ENCODE results near the gene SAMD4A.
A peak's percentile ranks its signal among the peaks of the same experiment; 100 is the strongest.
"Not testable (repeated sequence)": the region's sequence is repeated elsewhere in the genome, so short reads cannot be mapped to it uniquely, and the experiment has no call there.

The SAMD4A gene

GRCh38 chr14:54610051-54610977 lies 43.4 kb downstream of the SAMD4A start:
- Histone ChIP-seq H3K4me1 (ENCODE audit: control insufficient read depth, insufficient read depth, low read length, poor library complexity, severe bottlenecking) (no peaks in the 10 kb centered on the region), H3K36me3 (ENCODE audit: control insufficient read depth, insufficient read depth, low read length) (no peaks in the 10 kb centered on the region), H3K27me3 (replicated peaks; ENCODE audit: control insufficient read depth, insufficient read depth, low read length, poor library complexity, severe bottlenecking) (no peaks in the 10 kb centered on the region), H3K4me3 (ENCODE audit: insufficient read depth, low read depth, low read length, poor library complexity, severe bottlenecking) (no peak overlapping the region), H3K9me3 (ENCODE audit: control insufficient read depth, low read length) (no peaks in the 10 kb centered on the region), H3K27ac (ENCODE audit: insufficient read depth, low read length, poor library complexity, severe bottlenecking) (no peak overlapping the region)
- no peak for DNase-seq

GRCh38 chr14:54614296-54614695 lies 47.4 kb downstream of the SAMD4A start:
- H3K9me3 ChIP-seq (ENCODE audit: control insufficient read depth, low read length): no peaks in the 10 kb centered on the region
- no peak for DNase-seq
- H3K4me3 ChIP-seq (ENCODE audit: insufficient read depth, low read depth, low read length, poor library complexity, severe bottlenecking): no peak overlapping the region
- no peak overlapping the region for H3K27ac ChIP-seq (ENCODE audit: insufficient read depth, low read length, poor library complexity, severe bottlenecking)
- no peaks in the 10 kb centered on the region for H3K27me3 ChIP-seq (replicated peaks; ENCODE audit: control insufficient read depth, insufficient read depth, low read length, poor library complexity, severe bottlenecking)
- H3K36me3 ChIP-seq (ENCODE audit: control insufficient read depth, insufficient read depth, low read length): no peaks in the 10 kb centered on the region
- H3K4me1 ChIP-seq (ENCODE audit: control insufficient read depth, insufficient read depth, low read length, poor library complexity, severe bottlenecking): no peaks in the 10 kb centered on the region

GRCh38 chr14:54617467-54617866 lies 50.5 kb downstream of the SAMD4A start:
- Histone ChIP-seq H3K36me3 (ENCODE audit: control insufficient read depth, insufficient read depth, low read length) (no peaks in the 10 kb centered on the region), H3K4me3 (ENCODE audit: insufficient read depth, low read depth, low read length, poor library complexity, severe bottlenecking) (no peak overlapping the region), H3K27me3 (replicated peaks; ENCODE audit: control insufficient read depth, insufficient read depth, low read length, poor library complexity, severe bottlenecking) (no peaks in the 10 kb centered on the region), H3K9me3 (ENCODE audit: control insufficient read depth, low read length) (no peaks in the 10 kb centered on the region), H3K4me1 (ENCODE audit: control insufficient read depth, insufficient read depth, low read length, poor library complexity, severe bottlenecking) (no peaks in the 10 kb centered on the region), H3K27ac (ENCODE audit: insufficient read depth, low read length, poor library complexity, severe bottlenecking) (no peak overlapping the region)
- no peak for DNase-seq

- no peak overlapping the region for H3K4me3 ChIP-seq (ENCODE audit: insufficient read depth, low read depth, low read length, poor library complexity, severe bottlenecking)
- no peaks in the 10 kb centered on the region for H3K27me3 ChIP-seq (replicated peaks; ENCODE audit: control insufficient read depth, insufficient read depth, low read length, poor library complexity, severe bottlenecking)
- no peaks in the 10 kb centered on the region for H3K4me1 ChIP-seq (ENCODE audit: control insufficient read depth, insufficient read depth, low read length, poor library complexity, severe bottlenecking)
- no peaks in the 10 kb centered on the region for H3K9me3 ChIP-seq (ENCODE audit: control insufficient read depth, low read length)
- no peak for DNase-seq
- no peak overlapping the region for H3K27ac ChIP-seq (ENCODE audit: insufficient read depth, low read length, poor library complexity, severe bottlenecking)
- H3K36me3 ChIP-seq (ENCODE audit: control insufficient read depth, insufficient read depth, low read length): no peaks in the 10 kb centered on the region
These were observed 54.8 kb downstream of the SAMD4A start for GRCh38 chr14:54621686-54622085.

GRCh38 chr14:54622192-54622958 lies 55.4 kb downstream of the SAMD4A start:
- Histone ChIP-seq H3K27me3 (replicated peaks; ENCODE audit: control insufficient read depth, insufficient read depth, low read length, poor library complexity, severe bottlenecking) (no peaks in the 10 kb centered on the region), H3K4me3 (ENCODE audit: insufficient read depth, low read depth, low read length, poor library complexity, severe bottlenecking) (no peak overlapping the region), H3K9me3 (ENCODE audit: control insufficient read depth, low read length) (no peaks in the 10 kb centered on the region), H3K27ac (ENCODE audit: insufficient read depth, low read length, poor library complexity, severe bottlenecking) (no peak overlapping the region), H3K36me3 (ENCODE audit: control insufficient read depth, insufficient read depth, low read length) (no peaks in the 10 kb centered on the region), H3K4me1 (ENCODE audit: control insufficient read depth, insufficient read depth, low read length, poor library complexity, severe bottlenecking) (peaks cover 6% of the 10 kb centered on the region)
- no peak for DNase-seq

- Histone ChIP-seq H3K9me3 (ENCODE audit: control insufficient read depth, low read length) (no peaks in the 10 kb centered on the region), H3K27me3 (replicated peaks; ENCODE audit: control insufficient read depth, insufficient read depth, low read length, poor library complexity, severe bottlenecking) (no peaks in the 10 kb centered on the region), H3K36me3 (ENCODE audit: control insufficient read depth, insufficient read depth, low read length) (no peaks in the 10 kb centered on the region), H3K27ac (ENCODE audit: insufficient read depth, low read length, poor library complexity, severe bottlenecking) (no peak overlapping the region), H3K4me3 (ENCODE audit: insufficient read depth, low read depth, low read length, poor library complexity, severe bottlenecking) (no peak overlapping the region), H3K4me1 (ENCODE audit: control insufficient read depth, insufficient read depth, low read length, poor library complexity, severe bottlenecking) (peaks cover 16% of the 10 kb centered on the region)
- no peak for DNase-seq
These were observed 56.5 kb downstream of the SAMD4A start for GRCh38 chr14:54623279-54624004.

- H3K4me1 ChIP-seq (ENCODE audit: control insufficient read depth, insufficient read depth, low read length, poor library complexity, severe bottlenecking): peaks cover 21% of the 10 kb centered on the region
- not testable (repeated sequence) for H3K27ac ChIP-seq (ENCODE audit: insufficient read depth, low read length, poor library complexity, severe bottlenecking); H3K4me3 ChIP-seq (ENCODE audit: insufficient read depth, low read depth, low read length, poor library complexity, severe bottlenecking); H3K9me3 ChIP-seq (ENCODE audit: control insufficient read depth, low read length); H3K36me3 ChIP-seq (ENCODE audit: control insufficient read depth, insufficient read depth, low read length); H3K27me3 ChIP-seq (replicated peaks; ENCODE audit: control insufficient read depth, insufficient read depth, low read length, poor library complexity, severe bottlenecking); DNase-seq
These were observed 57.1 kb downstream of the SAMD4A start for GRCh38 chr14:54624005-54624358.

- no peak for DNase-seq
- Histone ChIP-seq H3K4me1 (ENCODE audit: control insufficient read depth, insufficient read depth, low read length, poor library complexity, severe bottlenecking) (peaks cover 27% of the 10 kb centered on the region), H3K27ac (ENCODE audit: insufficient read depth, low read length, poor library complexity, severe bottlenecking) (no peak overlapping the region), H3K27me3 (replicated peaks; ENCODE audit: control insufficient read depth, insufficient read depth, low read length, poor library complexity, severe bottlenecking) (no peaks in the 10 kb centered on the region), H3K36me3 (ENCODE audit: control insufficient read depth, insufficient read depth, low read length) (no peaks in the 10 kb centered on the region), H3K4me3 (ENCODE audit: insufficient read depth, low read depth, low read length, poor library complexity, severe bottlenecking) (no peak overlapping the region), H3K9me3 (ENCODE audit: control insufficient read depth, low read length) (no peaks in the 10 kb centered on the region)
These were observed 58.2 kb downstream of the SAMD4A start for GRCh38 chr14:54625112-54625511.

GRCh38 chr14:54627219-54627539 lies 60.3 kb downstream of the SAMD4A start:
- Histone ChIP-seq H3K27me3 (replicated peaks; ENCODE audit: control insufficient read depth, insufficient read depth, low read length, poor library complexity, severe bottlenecking) (no peaks in the 10 kb centered on the region), H3K36me3 (ENCODE audit: control insufficient read depth, insufficient read depth, low read length) (no peaks in the 10 kb centered on the region), H3K27ac (ENCODE audit: insufficient read depth, low read length, poor library complexity, severe bottlenecking) (peak overlapping the region; percentile 50), H3K4me3 (ENCODE audit: insufficient read depth, low read depth, low read length, poor library complexity, severe bottlenecking) (no peak overlapping the region), H3K9me3 (ENCODE audit: control insufficient read depth, low read length) (no peaks in the 10 kb centered on the region), H3K4me1 (ENCODE audit: control insufficient read depth, insufficient read depth, low read length, poor library complexity, severe bottlenecking) (peaks cover 27% of the 10 kb centered on the region)
- no peak for DNase-seq
